ENCODE results near the gene NFS1. TPM values are rescaled to one million over a fixed set of nuclear protein-coding genes. Genes with fewer than 3 reads are reported as not detected.

The NFS1 gene
- total and polyA plus RNA-seq, 2 experiments from 2014 or later = 38.1 to 48.5 TPM

GRCh38 chr20:35640724-35641123 is 58.4 kb downstream of the NFS1 start:
- 91% methylated on average over 3 of the region's 3 CpGs for WGBS (ENCODE audit: low lambda C conversion rate, missing lambda C conversion rate)
- H3K4me2 ChIP-seq = no peak overlapping the region
- H3K36me3 ChIP-seq (replicated peaks; ENCODE audit: insufficient read depth, low read depth) = no peaks in the 10 kb centered on the region
- H3K27ac ChIP-seq = no peak overlapping the region
- H3K9me3 ChIP-seq (ENCODE audit: low read depth) = no peaks in the 10 kb centered on the region
- TF ChIP-seq EZH2phosphoT487 (IDR thresholded peaks at IDR 0.05; ENCODE audit: low read depth, severe bottlenecking, unreplicated experiment) (no peak), EZH2 (IDR thresholded peaks at IDR 0.05; ENCODE audit: borderline replicate concordance) (no peak), CTCF (IDR thresholded peaks at IDR 0.05; ENCODE audit: poor library complexity) (no peak)
- peaks cover 56% of the 10 kb centered on the region for H4K20me1 ChIP-seq (ENCODE audit: insufficient read depth, poor library complexity, severe bottlenecking)
- H3K27me3 ChIP-seq = no peaks in the 10 kb centered on the region
- peaks cover 98% of the 10 kb centered on the region for H3K79me2 ChIP-seq
- no peaks in the 10 kb centered on the region for H3K9me2 ChIP-seq (replicated peaks; ENCODE audit: insufficient read depth)
- no peak overlapping the region for H2AFZ ChIP-seq
- peaks cover 8% of the 10 kb centered on the region for H3K4me1 ChIP-seq (ENCODE audit: insufficient read depth)
- no peak overlapping the region for H3K4me3 ChIP-seq
- no peak for DNase-seq (ENCODE audit: low spot score)

GRCh38 chr20:35638751-35639150 is 60.4 kb downstream of the NFS1 start:
- peaks cover 56% of the 10 kb centered on the region for H4K20me1 ChIP-seq (ENCODE audit: insufficient read depth, poor library complexity, severe bottlenecking)
- peaks cover 95% of the 10 kb centered on the region for H3K79me2 ChIP-seq
- H3K36me3 ChIP-seq (replicated peaks; ENCODE audit: insufficient read depth, low read depth) = no peaks in the 10 kb centered on the region
- H3K27me3 ChIP-seq = no peaks in the 10 kb centered on the region
- WGBS (ENCODE audit: low lambda C conversion rate, missing lambda C conversion rate) = 59% methylated on average over 2 of the region's 2 CpGs
- peak overlapping the region; percentile 37 for H3K4me2 ChIP-seq
- no peaks in the 10 kb centered on the region for H3K9me2 ChIP-seq (replicated peaks; ENCODE audit: insufficient read depth)
- DNase-seq (ENCODE audit: low spot score) = no peak
- no peak for TF ChIP-seq EZH2 (IDR thresholded peaks at IDR 0.05; ENCODE audit: borderline replicate concordance)
- TF ChIP-seq CTCF (IDR thresholded peaks at IDR 0.05; ENCODE audit: poor library complexity) = no peak
- no peak for TF ChIP-seq EZH2phosphoT487 (IDR thresholded peaks at IDR 0.05; ENCODE audit: low read depth, severe bottlenecking, unreplicated experiment)
- H3K4me3 ChIP-seq = no peak overlapping the region
- no peaks in the 10 kb centered on the region for H3K9me3 ChIP-seq (ENCODE audit: low read depth)
- no peak overlapping the region for H2AFZ ChIP-seq
- H3K27ac ChIP-seq = no peak overlapping the region
- H3K4me1 ChIP-seq (ENCODE audit: insufficient read depth) = peaks cover 8% of the 10 kb centered on the region

- H3K79me2 ChIP-seq = peaks cover 84% of the 10 kb centered on the region
- H3K9me2 ChIP-seq (replicated peaks; ENCODE audit: insufficient read depth) = no peaks in the 10 kb centered on the region
- 93% methylated on average over 6 of the region's 6 CpGs for WGBS (ENCODE audit: low lambda C conversion rate, missing lambda C conversion rate)
- peaks cover 42% of the 10 kb centered on the region for H4K20me1 ChIP-seq (ENCODE audit: insufficient read depth, poor library complexity, severe bottlenecking)
- H3K36me3 ChIP-seq (replicated peaks; ENCODE audit: insufficient read depth, low read depth) = no peaks in the 10 kb centered on the region
- H3K4me2 ChIP-seq = no peak overlapping the region
- no peak overlapping the region for H3K4me3 ChIP-seq
- no peaks in the 10 kb centered on the region for H3K9me3 ChIP-seq (ENCODE audit: low read depth)
- peaks cover 8% of the 10 kb centered on the region for H3K4me1 ChIP-seq (ENCODE audit: insufficient read depth)
- H3K27me3 ChIP-seq = no peaks in the 10 kb centered on the region
- H3K27ac ChIP-seq = no peak overlapping the region
- TF ChIP-seq CTCF (IDR thresholded peaks at IDR 0.05; ENCODE audit: poor library complexity) (no peak), EZH2 (IDR thresholded peaks at IDR 0.05; ENCODE audit: borderline replicate concordance) (no peak), EZH2phosphoT487 (IDR thresholded peaks at IDR 0.05; ENCODE audit: low read depth, severe bottlenecking, unreplicated experiment) (no peak)
- DNase-seq (ENCODE audit: low spot score) = no peak
- no peak overlapping the region for H2AFZ ChIP-seq
Measured at GRCh38 chr20:35637276-35637675, 61.9 kb downstream of the NFS1 start.

GRCh38 chr20:35636095-35636494 is 63.1 kb downstream of the NFS1 start:
- peaks cover 40% of the 10 kb centered on the region for H4K20me1 ChIP-seq (ENCODE audit: insufficient read depth, poor library complexity, severe bottlenecking)
- peaks cover 8% of the 10 kb centered on the region for H3K4me1 ChIP-seq (ENCODE audit: insufficient read depth)
- no peaks in the 10 kb centered on the region for H3K9me3 ChIP-seq (ENCODE audit: low read depth)
- TF ChIP-seq CTCF (IDR thresholded peaks at IDR 0.05; ENCODE audit: poor library complexity) = no peak
- no peak for TF ChIP-seq EZH2 (IDR thresholded peaks at IDR 0.05; ENCODE audit: borderline replicate concordance)
- TF ChIP-seq EZH2phosphoT487 (IDR thresholded peaks at IDR 0.05; ENCODE audit: low read depth, severe bottlenecking, unreplicated experiment) = no peak
- no peak overlapping the region for H2AFZ ChIP-seq
- H3K9me2 ChIP-seq (replicated peaks; ENCODE audit: insufficient read depth) = no peaks in the 10 kb centered on the region
- peak overlapping the region; percentile 43 for H3K4me2 ChIP-seq
- peaks cover 72% of the 10 kb centered on the region for H3K79me2 ChIP-seq
- no peaks in the 10 kb centered on the region for H3K27me3 ChIP-seq
- no peak overlapping the region for H3K4me3 ChIP-seq
- H3K36me3 ChIP-seq (replicated peaks; ENCODE audit: insufficient read depth, low read depth) = no peaks in the 10 kb centered on the region
- DNase-seq (ENCODE audit: low spot score) = no peak
- H3K27ac ChIP-seq = peak overlapping the region; percentile 55
- 88% methylated on average over 2 of the region's 2 CpGs for WGBS (ENCODE audit: low lambda C conversion rate, missing lambda C conversion rate)
